ENCODE measurements around the gene ZNF318.
"Not testable (repeated sequence)": the region's sequence is repeated elsewhere in the genome, so short reads cannot be mapped to it uniquely, and the experiment has no call there.

ZNF318 gene

DNA sequence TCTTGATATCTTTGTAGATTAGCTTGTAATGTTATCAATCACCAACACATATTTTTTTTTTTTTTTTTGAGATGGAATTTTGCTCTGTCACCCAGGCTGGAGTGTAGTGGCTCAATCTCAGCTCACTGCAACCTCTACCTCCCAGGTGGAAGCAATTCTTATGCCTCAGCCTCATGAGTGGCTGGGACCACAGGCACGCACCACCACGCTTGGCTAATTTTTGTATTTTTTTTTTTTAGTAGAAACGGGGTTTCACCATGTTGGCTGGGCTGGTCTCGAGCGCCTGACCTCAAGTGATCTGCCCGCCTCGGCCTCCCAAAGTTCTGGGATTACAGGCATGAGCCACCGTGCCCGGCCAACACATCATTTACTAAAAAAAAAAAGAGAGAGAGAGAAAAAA lies 11.4 kb upstream of the ZNF318 start:
- not testable (repeated sequence) for H3K9me3 ChIP-seq (ENCODE audit: control insufficient read depth, low read depth, low read length); H3K36me3 ChIP-seq (ENCODE audit: control insufficient read depth, low read depth, low read length); H3K4me1 ChIP-seq (ENCODE audit: control insufficient read depth, low read depth, low read length); H3K4me3 ChIP-seq (ENCODE audit: low read length); H3K9ac ChIP-seq (ENCODE audit: low read length); H3K27ac ChIP-seq (ENCODE audit: low read length); H3K27me3 ChIP-seq (ENCODE audit: control insufficient read depth, insufficient read depth, low read length)

DNA sequence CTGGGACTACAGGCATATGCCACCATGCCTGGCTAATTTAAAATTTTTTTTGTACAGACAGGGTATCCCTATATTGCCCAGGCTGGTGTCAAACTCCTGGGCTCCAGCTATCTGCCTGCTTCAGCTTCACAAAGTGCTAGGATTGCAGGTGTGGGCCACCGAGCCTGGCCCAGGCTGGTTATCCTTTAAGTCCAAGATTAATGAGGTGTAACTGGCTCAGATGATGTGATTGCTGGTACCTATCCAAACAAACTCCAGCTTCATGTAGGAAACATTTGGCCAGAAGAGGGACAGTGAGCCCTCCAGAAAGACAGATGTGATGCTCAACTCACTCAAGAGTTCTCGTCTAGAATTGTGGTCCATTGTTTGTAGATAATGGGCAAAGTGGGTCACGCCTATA lies 9.2 kb upstream of the ZNF318 start:
- no peak overlapping the region for H3K4me3 ChIP-seq (ENCODE audit: low read length)
- H3K36me3 ChIP-seq (ENCODE audit: control insufficient read depth, low read depth, low read length) = no peaks in the 10 kb centered on the region
- H3K4me1 ChIP-seq (ENCODE audit: control insufficient read depth, low read depth, low read length) = no peaks in the 10 kb centered on the region
- H3K9me3 ChIP-seq (ENCODE audit: control insufficient read depth, low read depth, low read length) = no peaks in the 10 kb centered on the region
- no peaks in the 10 kb centered on the region for H3K27me3 ChIP-seq (ENCODE audit: control insufficient read depth, insufficient read depth, low read length)
- no peak overlapping the region for H3K9ac ChIP-seq (ENCODE audit: low read length)
- H3K27ac ChIP-seq (ENCODE audit: low read length) = no peak overlapping the region

DNA sequence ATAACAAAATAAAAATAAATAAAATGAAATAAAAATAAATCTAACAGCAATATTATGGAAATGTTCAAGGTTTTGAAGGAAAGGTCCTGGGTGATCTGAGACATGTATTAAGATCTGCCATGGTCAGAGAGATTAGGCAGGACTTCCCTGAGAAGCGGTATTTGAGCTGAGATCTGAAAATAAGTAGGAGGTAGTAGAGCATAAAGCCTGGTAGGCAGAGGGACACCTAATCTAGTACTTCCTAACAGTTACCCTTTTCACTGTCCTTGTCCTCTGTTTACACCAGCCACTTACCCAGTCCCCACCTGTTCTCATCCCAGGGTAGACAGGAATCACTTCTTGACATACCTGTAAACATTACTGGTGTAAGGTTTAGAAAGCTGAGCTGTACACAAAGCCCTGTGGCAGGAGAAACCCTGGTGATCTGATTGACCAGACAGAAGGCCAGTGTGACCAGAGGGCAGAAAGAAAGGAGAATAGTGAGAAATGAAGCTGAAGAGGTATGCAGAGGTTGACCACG lies 8.3 kb upstream of the ZNF318 start:
- Histone ChIP-seq H3K4me3 (ENCODE audit: low read length) (no peak overlapping the region), H3K36me3 (ENCODE audit: control insufficient read depth, low read depth, low read length) (no peaks in the 10 kb centered on the region), H3K9me3 (ENCODE audit: control insufficient read depth, low read depth, low read length) (no peaks in the 10 kb centered on the region), H3K9ac (ENCODE audit: low read length) (no peak overlapping the region), H3K27ac (ENCODE audit: low read length) (no peak overlapping the region), H3K27me3 (ENCODE audit: control insufficient read depth, insufficient read depth, low read length) (no peaks in the 10 kb centered on the region), H3K4me1 (ENCODE audit: control insufficient read depth, low read depth, low read length) (no peaks in the 10 kb centered on the region)

DNA sequence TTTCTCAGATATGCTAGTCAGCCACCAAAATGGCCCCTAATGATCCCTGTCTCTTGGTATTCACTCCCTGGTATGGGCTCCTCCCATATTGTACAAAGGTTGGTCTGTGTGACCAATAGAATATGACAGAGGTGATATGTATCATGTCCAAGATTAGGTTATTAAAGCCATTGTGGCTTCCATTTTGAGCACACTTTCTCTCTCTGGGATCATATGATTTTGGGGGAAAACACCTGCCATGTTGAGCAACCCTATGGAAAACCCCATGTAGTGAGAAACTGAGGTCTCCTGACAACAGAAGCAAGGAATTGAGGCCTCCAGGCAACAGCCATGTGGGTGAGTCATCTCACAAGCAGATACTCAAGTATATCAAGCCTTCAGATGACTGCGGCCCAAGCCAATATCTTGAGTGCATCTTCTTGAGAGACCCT lies 7.1 kb upstream of the ZNF318 start:
- Histone ChIP-seq H3K27me3 (ENCODE audit: control insufficient read depth, insufficient read depth, low read length) (no peaks in the 10 kb centered on the region), H3K4me3 (ENCODE audit: low read length) (no peak overlapping the region), H3K4me1 (ENCODE audit: control insufficient read depth, low read depth, low read length) (no peaks in the 10 kb centered on the region), H3K9me3 (ENCODE audit: control insufficient read depth, low read depth, low read length) (no peaks in the 10 kb centered on the region), H3K9ac (ENCODE audit: low read length) (no peak overlapping the region), H3K36me3 (ENCODE audit: control insufficient read depth, low read depth, low read length) (no peaks in the 10 kb centered on the region), H3K27ac (ENCODE audit: low read length) (no peak overlapping the region)

DNA sequence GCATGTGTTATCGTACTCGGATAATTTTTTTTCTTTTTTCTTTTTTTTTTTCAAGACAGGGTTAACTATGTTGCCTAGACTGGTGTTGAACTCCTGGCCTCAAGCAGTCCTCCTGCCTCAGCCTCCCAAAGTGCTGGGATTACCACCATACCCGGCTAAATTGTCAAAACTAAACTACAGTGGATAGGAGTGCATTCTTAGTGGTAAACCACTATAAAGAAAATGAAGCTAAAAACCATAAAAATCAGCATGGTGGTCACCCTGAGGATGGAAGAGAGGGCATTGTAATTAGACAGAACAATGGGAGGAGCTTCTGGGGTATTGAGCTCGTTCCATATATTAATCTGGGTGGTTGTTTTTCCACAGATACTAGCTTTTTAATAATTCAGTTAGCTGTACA lies 6.2 kb upstream of the ZNF318 start:
- Histone ChIP-seq H3K9me3 (ENCODE audit: control insufficient read depth, low read depth, low read length) (no peaks in the 10 kb centered on the region), H3K27ac (ENCODE audit: low read length) (no peak overlapping the region), H3K36me3 (ENCODE audit: control insufficient read depth, low read depth, low read length) (no peaks in the 10 kb centered on the region), H3K9ac (ENCODE audit: low read length) (no peak overlapping the region), H3K4me3 (ENCODE audit: low read length) (no peak overlapping the region), H3K27me3 (ENCODE audit: control insufficient read depth, insufficient read depth, low read length) (no peaks in the 10 kb centered on the region), H3K4me1 (ENCODE audit: control insufficient read depth, low read depth, low read length) (no peaks in the 10 kb centered on the region)

DNA sequence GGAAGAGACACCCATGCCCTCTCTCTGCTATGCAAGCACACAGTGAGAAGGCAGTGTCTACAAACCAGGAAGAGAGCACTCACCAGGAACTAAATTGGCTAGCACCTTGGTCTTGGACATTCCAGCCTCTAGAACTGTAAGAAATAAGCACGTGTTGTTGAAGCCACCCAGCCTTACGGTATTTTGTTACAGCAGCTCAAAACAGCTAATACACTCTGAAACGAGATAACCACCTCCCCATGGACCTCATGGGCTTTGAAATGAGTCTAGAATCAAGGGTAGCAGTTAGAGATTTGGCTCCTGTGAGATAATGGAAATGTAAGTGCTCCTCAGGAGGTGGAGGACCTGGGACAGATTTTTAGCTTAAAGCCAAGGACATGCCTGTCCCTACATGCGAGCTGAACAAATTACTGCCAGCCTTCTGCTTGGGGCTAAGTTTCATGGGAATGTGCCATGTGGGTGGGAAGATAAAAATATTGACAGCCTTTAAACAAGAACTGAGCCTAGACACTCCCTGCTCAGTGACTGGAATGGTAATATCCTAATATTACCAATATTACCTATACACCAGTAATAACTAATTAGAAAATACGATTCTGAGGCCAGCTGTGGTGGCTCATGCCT lies 3.9 kb upstream of the ZNF318 start:
- H3K9me3 ChIP-seq (ENCODE audit: control insufficient read depth, low read depth, low read length) = no peaks in the 10 kb centered on the region
- H3K4me3 ChIP-seq (ENCODE audit: low read length) = no peak overlapping the region
- peaks cover 5% of the 10 kb centered on the region for H3K4me1 ChIP-seq (ENCODE audit: control insufficient read depth, low read depth, low read length)
- no peak overlapping the region for H3K27ac ChIP-seq (ENCODE audit: low read length)
- no peaks in the 10 kb centered on the region for H3K36me3 ChIP-seq (ENCODE audit: control insufficient read depth, low read depth, low read length)
- H3K27me3 ChIP-seq (ENCODE audit: control insufficient read depth, insufficient read depth, low read length) = peaks cover 2% of the 10 kb centered on the region
- no peak overlapping the region for H3K9ac ChIP-seq (ENCODE audit: low read length)

DNA sequence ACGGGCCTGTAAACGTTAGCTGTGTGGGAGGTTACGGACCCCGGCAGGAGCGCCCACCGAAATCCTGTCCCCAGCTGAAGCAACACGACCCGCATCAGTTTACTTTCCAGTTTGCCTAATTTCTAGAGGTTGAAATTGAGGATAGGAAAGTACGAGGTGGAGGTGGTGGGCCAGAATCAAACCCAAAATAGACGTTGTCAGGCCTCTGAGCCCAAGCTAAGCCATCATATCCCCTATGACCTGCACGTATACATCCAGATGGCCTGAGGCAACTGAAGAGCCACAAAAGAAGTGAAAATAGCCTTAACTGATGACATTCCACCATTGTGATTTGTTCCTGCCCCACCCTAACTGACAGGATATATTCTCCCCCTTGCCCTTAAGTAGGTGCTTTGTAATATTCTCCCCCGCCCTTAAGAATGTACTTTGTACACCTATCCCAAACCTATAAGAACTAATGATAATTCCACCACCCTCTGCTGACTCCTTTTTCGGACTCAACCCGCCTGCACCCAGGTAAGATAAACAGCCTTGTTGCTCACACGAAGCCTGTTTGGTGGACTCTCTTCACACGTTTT lies 645 bp upstream of the ZNF318 start:
- not testable (repeated sequence) for H3K4me1 ChIP-seq (ENCODE audit: control insufficient read depth, low read depth, low read length); H3K9me3 ChIP-seq (ENCODE audit: control insufficient read depth, low read depth, low read length); H3K9ac ChIP-seq (ENCODE audit: low read length); H3K36me3 ChIP-seq (ENCODE audit: control insufficient read depth, low read depth, low read length); H3K27ac ChIP-seq (ENCODE audit: low read length)
- Histone ChIP-seq H3K4me3 (ENCODE audit: low read length) (peak overlapping the region; percentile 73), H3K27me3 (ENCODE audit: control insufficient read depth, insufficient read depth, low read length) (peaks cover 15% of the 10 kb centered on the region)

DNA sequence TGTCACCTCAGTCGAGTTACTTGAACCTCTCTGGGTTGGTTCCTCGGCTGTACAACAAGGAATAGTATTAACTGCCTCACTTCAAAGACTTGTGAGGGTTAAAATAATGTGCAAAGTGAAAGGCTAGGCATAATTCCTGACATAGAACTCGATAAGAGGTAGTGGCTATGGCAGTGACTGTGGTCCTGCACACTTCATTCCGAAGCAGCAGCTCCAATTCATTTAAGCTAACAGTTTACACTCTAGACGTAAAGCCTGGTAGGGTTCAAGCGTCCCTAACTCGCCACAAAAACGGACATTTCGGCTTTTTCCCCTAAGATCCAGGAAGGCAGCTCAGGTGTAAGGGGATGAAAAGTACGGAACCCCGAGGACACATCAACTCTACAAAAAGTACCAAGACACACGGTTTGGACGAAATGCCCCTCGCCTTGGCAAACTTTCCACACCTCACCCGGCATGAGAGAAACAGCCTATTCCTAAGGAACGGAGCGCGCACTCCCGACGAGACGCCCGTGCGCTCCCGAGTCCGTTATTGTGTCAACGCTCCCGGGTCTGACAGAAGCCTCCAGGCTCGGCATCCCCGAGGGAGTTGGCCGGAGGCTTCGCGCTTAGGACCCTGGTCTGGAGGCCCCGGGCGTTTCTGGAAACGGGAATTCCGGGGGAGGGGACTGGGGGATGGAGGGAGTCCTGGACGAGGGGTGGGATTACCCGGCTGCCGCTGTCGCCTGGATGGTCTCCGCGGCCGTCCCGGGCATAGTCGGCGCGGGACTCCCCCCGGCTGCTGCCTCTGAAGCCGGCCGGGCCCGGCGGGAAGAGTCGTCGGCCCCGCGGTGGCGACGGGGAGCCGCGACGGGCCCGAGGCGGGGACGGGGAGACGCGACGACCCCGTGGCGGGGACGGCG lies 937 bp downstream of the ZNF318 start:
- Histone ChIP-seq H3K4me1 (ENCODE audit: control insufficient read depth, low read depth, low read length) (peaks cover 9% of the 10 kb centered on the region), H3K9ac (ENCODE audit: low read length) (peak overlapping the region; percentile 30), H3K27me3 (ENCODE audit: control insufficient read depth, insufficient read depth, low read length) (peaks cover 15% of the 10 kb centered on the region), H3K9me3 (ENCODE audit: control insufficient read depth, low read depth, low read length) (no peaks in the 10 kb centered on the region), H3K4me3 (ENCODE audit: low read length) (peak overlapping the region; percentile 72), H3K36me3 (ENCODE audit: control insufficient read depth, low read depth, low read length) (peaks cover 12% of the 10 kb centered on the region), H3K27ac (ENCODE audit: low read length) (no peak overlapping the region)

DNA sequence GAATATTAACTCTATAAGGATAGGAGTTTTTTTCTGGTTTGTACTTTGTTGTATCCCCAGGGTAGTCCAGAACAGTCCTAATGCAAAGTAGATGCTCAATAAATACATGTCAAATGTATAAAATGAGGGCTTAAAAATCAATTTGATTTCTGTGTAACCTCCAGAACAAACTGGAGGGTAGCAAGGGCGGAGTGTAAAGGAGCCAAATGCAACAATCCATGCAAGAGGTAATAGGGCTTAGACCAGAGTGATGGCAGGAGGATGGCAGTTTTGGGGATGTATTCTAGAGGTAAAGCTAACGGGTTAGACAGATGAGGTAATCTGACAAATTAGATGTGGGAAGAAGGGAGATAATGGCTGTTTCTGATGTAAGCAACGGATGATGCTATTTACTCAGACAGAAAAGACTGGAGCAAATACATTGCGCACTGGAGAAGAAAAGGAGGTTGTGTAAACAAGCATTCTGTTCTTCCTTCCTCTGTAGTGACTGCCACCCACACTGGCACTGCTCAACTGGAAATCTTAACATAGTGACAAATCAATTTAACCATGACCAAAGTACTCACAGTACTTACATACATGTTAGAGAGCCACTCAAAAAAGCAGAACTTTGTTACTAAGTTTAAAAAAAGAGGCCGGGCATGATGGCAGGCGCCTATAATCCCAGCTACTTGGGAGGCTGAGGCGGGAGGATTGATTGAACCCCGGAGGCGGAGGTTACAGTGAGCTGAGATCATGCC lies 2.0 kb downstream of the ZNF318 start:
- peaks cover 15% of the 10 kb centered on the region for H3K27me3 ChIP-seq (ENCODE audit: control insufficient read depth, insufficient read depth, low read length)
- no peak overlapping the region for H3K9ac ChIP-seq (ENCODE audit: low read length)
- peaks cover 17% of the 10 kb centered on the region for H3K36me3 ChIP-seq (ENCODE audit: control insufficient read depth, low read depth, low read length)
- no peaks in the 10 kb centered on the region for H3K9me3 ChIP-seq (ENCODE audit: control insufficient read depth, low read depth, low read length)
- peaks cover 9% of the 10 kb centered on the region for H3K4me1 ChIP-seq (ENCODE audit: control insufficient read depth, low read depth, low read length)
- no peak overlapping the region for H3K4me3 ChIP-seq (ENCODE audit: low read length)
- no peak overlapping the region for H3K27ac ChIP-seq (ENCODE audit: low read length)

DNA sequence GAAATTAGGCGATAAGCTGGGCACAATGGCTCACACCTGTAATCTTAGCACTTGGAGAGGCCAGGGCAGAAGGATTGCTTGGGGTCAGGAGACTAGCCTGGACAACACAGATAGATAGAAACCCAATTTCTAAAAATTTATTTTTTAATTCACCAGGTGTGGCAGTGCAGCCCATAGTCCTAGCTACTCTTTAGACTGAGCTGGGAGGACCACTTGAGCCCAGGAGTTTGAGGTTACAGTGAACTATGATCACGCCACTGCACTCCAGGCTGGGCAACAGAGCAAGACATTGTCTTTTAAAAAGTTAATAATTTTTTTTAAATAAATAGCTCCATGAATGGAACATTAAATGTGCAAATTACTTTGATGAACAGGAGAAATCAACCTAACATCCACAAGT lies 8.2 kb downstream of the ZNF318 start:
- no peaks in the 10 kb centered on the region for H3K4me1 ChIP-seq (ENCODE audit: control insufficient read depth, low read depth, low read length)
- no peaks in the 10 kb centered on the region for H3K27me3 ChIP-seq (ENCODE audit: control insufficient read depth, insufficient read depth, low read length)
- no peaks in the 10 kb centered on the region for H3K9me3 ChIP-seq (ENCODE audit: control insufficient read depth, low read depth, low read length)
- H3K27ac ChIP-seq (ENCODE audit: low read length) = no peak overlapping the region
- H3K9ac ChIP-seq (ENCODE audit: low read length) = no peak overlapping the region
- no peak overlapping the region for H3K4me3 ChIP-seq (ENCODE audit: low read length)
- H3K36me3 ChIP-seq (ENCODE audit: control insufficient read depth, low read depth, low read length) = peaks cover 22% of the 10 kb centered on the region

DNA sequence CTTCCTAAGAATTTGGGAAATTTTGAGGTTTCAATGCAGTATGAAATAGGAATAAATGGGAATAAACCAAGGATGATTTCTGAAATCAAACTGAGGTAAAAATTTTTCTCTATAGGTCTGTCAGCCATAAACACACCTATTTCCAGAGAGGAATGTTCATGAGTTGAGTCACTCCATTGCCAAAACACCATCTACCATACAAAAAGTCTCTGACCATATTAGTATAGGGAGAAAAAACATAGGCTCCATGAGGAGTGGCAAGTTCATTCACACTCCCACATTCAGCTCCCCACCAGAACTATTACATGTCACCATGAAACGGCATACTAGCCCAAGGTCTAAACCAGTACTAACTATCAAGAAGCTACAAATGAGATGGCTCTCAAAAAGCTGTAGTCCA lies 9.6 kb downstream of the ZNF318 start:
- no peaks in the 10 kb centered on the region for H3K4me1 ChIP-seq (ENCODE audit: control insufficient read depth, low read depth, low read length)
- H3K36me3 ChIP-seq (ENCODE audit: control insufficient read depth, low read depth, low read length) = peaks cover 26% of the 10 kb centered on the region

More for the DNA sequence above, 9.6 kb downstream of the ZNF318 start:
- H3K27me3 ChIP-seq (ENCODE audit: control insufficient read depth, insufficient read depth, low read length) = no peaks in the 10 kb centered on the region
- no peak overlapping the region for H3K27ac ChIP-seq (ENCODE audit: low read length)
- H3K9me3 ChIP-seq (ENCODE audit: control insufficient read depth, low read depth, low read length) = no peaks in the 10 kb centered on the region
- H3K4me3 ChIP-seq (ENCODE audit: low read length) = no peak overlapping the region
- no peak overlapping the region for H3K9ac ChIP-seq (ENCODE audit: low read length)

Data from iPS-18a (cell line).